ENCODE data around the gene OR56B4.
"Not testable (repeated sequence)": the region's sequence is repeated elsewhere in the genome, so short reads cannot be mapped to it uniquely, and the experiment has no call there.

The OR56B4 gene

GRCh38 chr11:6099577-6099976 is 7.9 kb upstream of the OR56B4 start:
- no peaks in the 10 kb centered on the region for H3K27me3 ChIP-seq (ENCODE audit: insufficient read depth, low read length)
- no peak overlapping the region for H3K27ac ChIP-seq (ENCODE audit: low read depth, low read length)
- no peaks in the 10 kb centered on the region for H3K4me1 ChIP-seq (ENCODE audit: insufficient read depth, low read length)
- H3K9ac ChIP-seq (ENCODE audit: low read depth, low read length) = no peak overlapping the region
- H3K4me3 ChIP-seq (ENCODE audit: low read length) = no peak overlapping the region
- WGBS = 73% methylated on average over 2 of the region's 2 CpGs
- no peaks in the 10 kb centered on the region for H3K36me3 ChIP-seq (ENCODE audit: insufficient read depth, low read length)
- no peaks in the 10 kb centered on the region for H3K9me3 ChIP-seq (ENCODE audit: insufficient read depth, low read depth, low read length)

- Histone ChIP-seq H3K36me3 (ENCODE audit: insufficient read depth, low read length) (no peaks in the 10 kb centered on the region), H3K27me3 (ENCODE audit: insufficient read depth, low read length) (no peaks in the 10 kb centered on the region), H3K4me3 (ENCODE audit: low read length) (no peak overlapping the region), H3K4me1 (ENCODE audit: insufficient read depth, low read length) (no peaks in the 10 kb centered on the region), H3K9ac (ENCODE audit: low read depth, low read length) (no peak overlapping the region), H3K27ac (ENCODE audit: low read depth, low read length) (no peak overlapping the region), H3K9me3 (ENCODE audit: insufficient read depth, low read depth, low read length) (no peaks in the 10 kb centered on the region)
- WGBS = 64% methylated on average over 1 of the region's 1 CpG
Observed at GRCh38 chr11:6110011-6110410, 2.5 kb downstream of the OR56B4 start.

GRCh38 chr11:6111673-6112072 is 4.2 kb downstream of the OR56B4 start:
- Histone ChIP-seq H3K4me3 (ENCODE audit: low read length) (no peak overlapping the region), H3K27me3 (ENCODE audit: insufficient read depth, low read length) (no peaks in the 10 kb centered on the region), H3K27ac (ENCODE audit: low read depth, low read length) (no peak overlapping the region), H3K36me3 (ENCODE audit: insufficient read depth, low read length) (no peaks in the 10 kb centered on the region), H3K9me3 (ENCODE audit: insufficient read depth, low read depth, low read length) (no peaks in the 10 kb centered on the region), H3K9ac (ENCODE audit: low read depth, low read length) (no peak overlapping the region), H3K4me1 (ENCODE audit: insufficient read depth, low read length) (no peaks in the 10 kb centered on the region)
- WGBS = 89% methylated on average over 2 of the region's 2 CpGs

GRCh38 chr11:6116638-6117037 is 9.2 kb downstream of the OR56B4 start:
- Histone ChIP-seq H3K27me3 (ENCODE audit: insufficient read depth, low read length) (no peaks in the 10 kb centered on the region), H3K9me3 (ENCODE audit: insufficient read depth, low read depth, low read length) (no peaks in the 10 kb centered on the region), H3K4me3 (ENCODE audit: low read length) (no peak overlapping the region), H3K36me3 (ENCODE audit: insufficient read depth, low read length) (no peaks in the 10 kb centered on the region), H3K4me1 (ENCODE audit: insufficient read depth, low read length) (no peaks in the 10 kb centered on the region), H3K27ac (ENCODE audit: low read depth, low read length) (no peak overlapping the region), H3K9ac (ENCODE audit: low read depth, low read length) (no peak overlapping the region)
- WGBS = 100% methylated on average over 1 of the region's 1 CpG

DNA sequence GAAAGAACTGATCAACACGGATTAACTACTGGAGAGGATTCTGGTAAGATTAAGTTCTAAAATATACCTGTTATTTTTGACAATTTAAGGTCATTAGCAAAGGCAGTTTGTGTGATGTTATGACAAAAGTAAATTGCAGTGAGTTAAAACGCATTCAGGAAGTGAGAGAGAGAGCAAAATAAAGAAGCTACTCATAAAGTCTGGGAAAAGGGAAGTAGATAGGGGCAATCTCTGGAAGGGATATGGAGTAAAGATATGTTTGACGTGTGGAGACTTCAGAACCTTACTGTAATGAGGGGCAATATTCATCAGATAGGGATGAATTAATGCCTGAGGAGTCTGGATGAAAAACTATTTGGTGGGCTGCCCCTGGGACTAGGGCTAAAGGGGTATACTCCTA is 16.8 kb downstream of the OR56B4 start:
- WGBS = 86% methylated on average over 3 of the region's 3 CpGs
- Histone ChIP-seq H3K36me3 (ENCODE audit: insufficient read depth, low read length) (no peaks in the 10 kb centered on the region), H3K4me1 (ENCODE audit: insufficient read depth, low read length) (no peaks in the 10 kb centered on the region)

GRCh38 chr11:6127881-6128280 is 20.4 kb downstream of the OR56B4 start:
- no peaks in the 10 kb centered on the region for H3K36me3 ChIP-seq (ENCODE audit: insufficient read depth, low read length)
- no peaks in the 10 kb centered on the region for H3K9me3 ChIP-seq (ENCODE audit: insufficient read depth, low read depth, low read length)
- WGBS = 95% methylated on average over 2 of the region's 4 CpGs
- H3K4me3 ChIP-seq (ENCODE audit: low read length) = no peak overlapping the region
- no peak overlapping the region for H3K27ac ChIP-seq (ENCODE audit: low read depth, low read length)
- no peaks in the 10 kb centered on the region for H3K4me1 ChIP-seq (ENCODE audit: insufficient read depth, low read length)
- no peak overlapping the region for H3K9ac ChIP-seq (ENCODE audit: low read depth, low read length)
- H3K27me3 ChIP-seq (ENCODE audit: insufficient read depth, low read length) = no peaks in the 10 kb centered on the region

More for the DNA sequence above, 16.8 kb downstream of the OR56B4 start:
- no peak overlapping the region for H3K27ac ChIP-seq (ENCODE audit: low read depth, low read length)
- no peak overlapping the region for H3K4me3 ChIP-seq (ENCODE audit: low read length)
- no peaks in the 10 kb centered on the region for H3K27me3 ChIP-seq (ENCODE audit: insufficient read depth, low read length)
- no peaks in the 10 kb centered on the region for H3K9me3 ChIP-seq (ENCODE audit: insufficient read depth, low read depth, low read length)
- H3K9ac ChIP-seq (ENCODE audit: low read depth, low read length) = no peak overlapping the region

GRCh38 chr11:6129011-6129410 is 21.5 kb downstream of the OR56B4 start:
- Histone ChIP-seq H3K4me3 (ENCODE audit: low read length) (no peak overlapping the region), H3K9me3 (ENCODE audit: insufficient read depth, low read depth, low read length) (no peaks in the 10 kb centered on the region), H3K4me1 (ENCODE audit: insufficient read depth, low read length) (no peaks in the 10 kb centered on the region), H3K9ac (ENCODE audit: low read depth, low read length) (no peak overlapping the region), H3K27ac (ENCODE audit: low read depth, low read length) (no peak overlapping the region), H3K36me3 (ENCODE audit: insufficient read depth, low read length) (no peaks in the 10 kb centered on the region), H3K27me3 (ENCODE audit: insufficient read depth, low read length) (no peaks in the 10 kb centered on the region)
- WGBS = 94% methylated on average over 1 of the region's 1 CpG

DNA sequence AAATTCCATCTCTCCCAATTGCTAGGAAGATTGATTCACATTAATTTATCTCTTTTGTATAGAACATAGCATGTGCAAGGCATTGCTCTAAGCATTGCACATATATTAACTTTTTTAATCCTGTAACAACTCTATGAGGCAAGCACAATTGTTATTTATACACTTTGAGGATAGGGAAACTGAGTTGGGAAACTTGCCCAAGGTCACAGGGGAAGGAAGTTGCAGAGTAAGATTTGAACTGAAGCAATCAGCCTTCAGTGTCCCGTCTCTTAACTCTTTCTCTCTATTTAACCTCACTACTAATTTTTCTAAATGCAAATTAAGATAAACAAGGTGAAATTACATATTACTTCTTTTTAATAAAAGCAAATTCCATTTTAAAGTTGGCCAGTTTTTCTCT is 22.2 kb downstream of the OR56B4 start:
- Histone ChIP-seq H3K4me3 (ENCODE audit: low read length) (no peak overlapping the region), H3K36me3 (ENCODE audit: insufficient read depth, low read length) (no peaks in the 10 kb centered on the region)
- WGBS = no CpG with 5 or more reads among the region's 1 CpG

GRCh38 chr11:6132431-6132830 is 24.9 kb downstream of the OR56B4 start:
- 93% methylated on average over 1 of the region's 1 CpG for WGBS
- Histone ChIP-seq H3K27ac (ENCODE audit: low read depth, low read length) (no peak overlapping the region), H3K9ac (ENCODE audit: low read depth, low read length) (no peak overlapping the region), H3K9me3 (ENCODE audit: insufficient read depth, low read depth, low read length) (no peaks in the 10 kb centered on the region), H3K36me3 (ENCODE audit: insufficient read depth, low read length) (no peaks in the 10 kb centered on the region), H3K27me3 (ENCODE audit: insufficient read depth, low read length) (no peaks in the 10 kb centered on the region), H3K4me3 (ENCODE audit: low read length) (no peak overlapping the region), H3K4me1 (ENCODE audit: insufficient read depth, low read length) (no peaks in the 10 kb centered on the region)

More for the DNA sequence above, 22.2 kb downstream of the OR56B4 start:
- Histone ChIP-seq H3K27ac (ENCODE audit: low read depth, low read length) (no peak overlapping the region), H3K9ac (ENCODE audit: low read depth, low read length) (no peak overlapping the region), H3K4me1 (ENCODE audit: insufficient read depth, low read length) (no peaks in the 10 kb centered on the region), H3K27me3 (ENCODE audit: insufficient read depth, low read length) (no peaks in the 10 kb centered on the region), H3K9me3 (ENCODE audit: insufficient read depth, low read depth, low read length) (no peaks in the 10 kb centered on the region)

DNA sequence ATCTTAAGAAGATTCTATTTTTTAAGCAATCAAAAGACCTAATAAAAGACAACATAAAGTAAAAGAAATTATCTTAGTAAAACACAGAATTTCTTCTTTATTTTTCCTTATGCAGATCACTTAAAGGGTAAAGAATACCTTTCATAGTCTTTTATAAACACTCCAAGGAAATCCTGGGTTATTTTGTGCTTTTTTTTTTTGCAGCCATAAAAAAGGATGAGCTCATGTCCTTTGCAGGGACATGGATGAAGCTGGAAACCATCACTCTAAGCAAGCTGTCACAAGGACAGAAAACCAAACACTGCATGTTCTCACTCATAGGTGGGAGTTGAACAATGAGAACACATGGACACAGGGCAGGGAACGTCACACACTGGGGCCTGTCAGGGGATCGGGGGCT is 28.5 kb downstream of the OR56B4 start:
- H3K4me1 ChIP-seq (ENCODE audit: insufficient read depth, low read length); H3K4me3 ChIP-seq (ENCODE audit: low read length); H3K36me3 ChIP-seq (ENCODE audit: insufficient read depth, low read length); H3K27ac ChIP-seq (ENCODE audit: low read depth, low read length); H3K9me3 ChIP-seq (ENCODE audit: insufficient read depth, low read depth, low read length); H3K9ac ChIP-seq (ENCODE audit: low read depth, low read length); H3K27me3 ChIP-seq (ENCODE audit: insufficient read depth, low read length): not testable (repeated sequence)
- WGBS = 83% methylated on average over 2 of the region's 2 CpGs

GRCh38 chr11:6142936-6143335 is 35.5 kb downstream of the OR56B4 start:
- Histone ChIP-seq H3K4me3 (ENCODE audit: low read length) (peak overlapping the region; percentile 37; the same call in 1 of the 2 replicates), H3K9ac (ENCODE audit: low read depth, low read length) (no peak overlapping the region), H3K4me1 (ENCODE audit: insufficient read depth, low read length) (no peaks in the 10 kb centered on the region)

GRCh38 chr11:6143737-6144136 is 36.3 kb downstream of the OR56B4 start:
- H3K27ac ChIP-seq (ENCODE audit: low read depth, low read length); H3K27me3 ChIP-seq (ENCODE audit: insufficient read depth, low read length); H3K9me3 ChIP-seq (ENCODE audit: insufficient read depth, low read depth, low read length); H3K36me3 ChIP-seq (ENCODE audit: insufficient read depth, low read length); H3K9ac ChIP-seq (ENCODE audit: low read depth, low read length); H3K4me1 ChIP-seq (ENCODE audit: insufficient read depth, low read length): not testable (repeated sequence)
- 65% methylated on average over 17 of the region's 21 CpGs for WGBS
- peak overlapping the region; percentile 37 for H3K4me3 ChIP-seq (ENCODE audit: low read length)

More at GRCh38 chr11:6142936-6143335, 35.5 kb downstream of the OR56B4 start:
- Histone ChIP-seq H3K27me3 (ENCODE audit: insufficient read depth, low read length) (no peaks in the 10 kb centered on the region), H3K27ac (ENCODE audit: low read depth, low read length) (no peak overlapping the region), H3K36me3 (ENCODE audit: insufficient read depth, low read length) (no peaks in the 10 kb centered on the region), H3K9me3 (ENCODE audit: insufficient read depth, low read depth, low read length) (0 out of 2 replicates have a peak, but pooled peaks cover 5% of the 10 kb centered on the region)
